Renal cortical epithelial cell (primary cell): ENCODE data around the gene BNC2. TPM values are rescaled to one million over a fixed set of nuclear protein-coding genes. Genes with fewer than 3 reads are reported as not detected.

Experiments
- DNase-seq: peaks from one replicate; pipeline ENCODE4 v3.0.0-alpha.2; 2011; ENCODE audit warnings: low read depth
- total RNA-seq: library from RNA; depleted of rRNA; stranded (reverse); fragments of >200 nt; gene quantifications from 2 replicates; pipeline ENCODE4 v1.2.3, GENCODE V29; 2014

The BNC2 gene
- total RNA-seq, 1 donor from 2014 or later: 22.4 TPM

DNA sequence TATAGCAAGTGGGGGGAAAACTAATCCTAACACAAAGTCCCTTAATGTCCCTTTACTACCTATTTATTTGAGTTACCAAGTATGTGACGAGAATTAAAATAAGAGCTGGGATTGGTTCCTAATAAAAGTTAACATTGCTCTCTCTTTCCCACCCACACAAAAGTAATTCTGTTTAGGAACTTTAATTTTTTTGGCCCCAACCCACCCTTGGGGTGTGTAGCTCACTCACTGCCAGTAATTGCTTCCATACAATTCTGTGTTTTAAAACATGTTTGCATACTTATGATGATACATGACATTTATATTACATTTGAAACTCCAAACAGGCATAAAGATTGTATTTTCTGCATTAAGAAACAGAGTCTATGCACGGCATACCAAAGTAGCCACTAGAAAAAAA is 106.5 kb downstream of the BNC2 start:
- no peak for DNase-seq

DNA sequence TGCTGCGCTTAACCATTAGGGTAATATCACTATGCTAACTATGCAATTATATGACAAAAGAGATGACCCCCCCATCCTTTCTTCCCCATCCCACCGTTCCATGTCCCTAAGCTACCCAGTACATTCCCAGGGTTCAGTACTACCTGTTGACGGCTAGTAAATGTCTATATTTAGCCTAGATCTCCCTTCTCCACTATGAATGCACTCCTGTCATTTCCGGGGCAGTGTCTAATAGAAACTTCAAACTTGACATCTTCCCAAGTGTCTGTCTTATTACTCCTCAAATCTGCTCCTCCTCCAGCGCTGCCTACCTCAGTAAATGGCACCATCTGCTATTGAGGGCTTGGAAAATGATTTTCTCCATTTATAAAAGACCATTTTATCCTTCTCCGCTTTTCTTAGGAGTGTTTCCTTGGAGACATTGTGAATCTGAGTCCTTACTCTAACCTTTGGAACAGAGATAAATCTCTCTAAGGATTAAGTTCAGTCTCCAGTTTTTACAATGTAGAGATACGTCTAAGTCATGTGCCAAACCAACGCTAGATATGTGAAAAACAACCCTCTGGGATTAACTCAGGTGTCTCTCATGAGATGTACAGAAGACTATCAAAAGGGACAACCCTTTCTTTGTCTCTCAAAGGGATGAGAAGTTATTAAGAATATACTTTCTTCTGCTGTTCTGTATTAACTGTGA is 114.9 kb downstream of the BNC2 start:
- no peak for DNase-seq

DNA sequence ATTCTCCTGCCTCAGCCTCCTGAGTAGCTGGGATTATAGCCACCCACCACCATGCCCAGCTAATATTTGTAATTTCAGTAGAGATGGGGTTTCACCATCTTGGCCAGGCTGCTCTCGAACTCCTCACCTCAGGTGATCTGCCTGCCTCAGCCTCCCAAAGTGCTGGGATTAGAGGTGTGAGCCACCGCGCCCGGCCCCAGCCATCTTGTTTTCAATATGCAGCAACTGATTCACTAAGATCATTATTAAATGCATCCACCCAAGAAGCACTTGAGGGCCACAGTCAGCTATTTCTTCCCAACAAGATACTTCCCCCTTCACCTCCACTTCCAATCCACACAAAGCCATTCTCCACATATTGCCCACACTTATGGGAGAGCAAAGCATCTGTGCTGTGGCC is 115.8 kb downstream of the BNC2 start:
- DNase-seq: no peak

DNA sequence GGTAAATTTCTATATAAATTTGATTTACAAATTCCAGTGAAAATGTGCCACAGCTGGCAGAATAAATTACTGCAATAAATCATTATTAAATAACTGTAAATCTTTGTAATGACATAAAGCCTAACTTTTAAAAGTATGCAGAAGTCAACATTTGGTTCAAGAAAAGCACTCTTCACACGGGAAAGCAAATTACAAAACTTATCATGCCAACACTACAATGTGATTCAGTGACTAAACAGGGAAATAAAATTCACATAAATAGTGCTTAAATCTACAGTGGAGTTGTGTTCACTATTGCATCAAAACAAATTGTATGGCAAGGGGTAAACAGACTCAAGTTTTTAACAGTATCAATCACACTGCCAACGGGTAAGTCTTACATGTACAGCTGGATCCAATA is 117.2 kb downstream of the BNC2 start:
- DNase-seq: peak; percentile 33

DNA sequence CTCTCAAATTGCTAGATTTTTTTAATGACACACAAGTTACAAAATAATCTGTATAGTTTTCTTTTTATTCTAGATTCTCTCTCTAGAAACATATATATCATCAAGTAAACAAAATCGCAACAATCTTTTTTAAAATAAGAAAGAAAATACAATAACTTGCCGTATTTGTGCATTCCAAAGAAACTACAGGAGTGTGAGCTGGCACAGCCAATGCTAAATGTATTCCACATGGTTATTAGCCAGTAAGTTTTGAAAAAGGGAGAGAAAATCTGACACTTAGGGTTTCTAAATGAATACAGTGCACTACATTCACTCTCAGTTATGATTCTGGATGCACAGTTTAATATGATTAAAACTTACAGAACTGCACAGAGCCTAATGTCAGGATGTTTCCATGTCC is 117.9 kb downstream of the BNC2 start:
- no peak for DNase-seq

DNA sequence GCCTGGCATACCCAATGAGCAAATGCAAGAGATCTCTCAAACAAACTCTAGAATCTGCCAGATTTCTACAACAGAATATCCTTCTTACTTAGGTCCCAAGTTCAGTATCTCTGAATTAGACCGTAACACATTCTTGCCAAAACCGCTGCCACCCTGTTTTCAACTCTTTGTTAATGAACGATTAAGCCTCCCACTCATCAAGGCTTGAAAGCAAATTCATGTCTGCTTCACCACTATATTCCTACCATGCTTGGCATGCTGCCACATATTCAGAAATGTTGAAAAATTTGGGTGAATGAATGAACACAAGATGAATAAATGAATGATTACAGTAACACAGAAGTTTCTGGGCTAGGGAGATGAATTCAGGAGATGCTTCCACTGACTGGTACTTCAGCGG is 119.9 kb downstream of the BNC2 start:
- DNase-seq: peak; percentile 76

DNA sequence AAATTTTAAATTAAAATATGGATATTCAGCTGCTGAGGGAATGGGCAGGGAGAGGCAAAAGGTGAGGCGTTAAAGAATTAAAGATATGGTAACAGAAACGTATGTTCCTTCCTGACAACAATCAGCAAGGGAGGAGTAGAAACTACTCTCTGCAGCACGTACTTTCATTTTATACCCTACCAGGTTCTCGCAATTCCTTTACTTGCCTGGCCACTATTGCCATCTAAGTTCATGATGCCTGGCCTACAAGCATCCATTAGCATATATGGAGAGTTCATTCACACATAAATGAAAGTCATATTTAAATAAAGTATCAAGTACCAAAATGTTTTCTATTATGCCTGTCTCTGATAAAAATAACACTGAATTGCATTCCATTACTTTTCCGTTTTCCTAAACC is 125.1 kb downstream of the BNC2 start:
- no peak for DNase-seq

DNA sequence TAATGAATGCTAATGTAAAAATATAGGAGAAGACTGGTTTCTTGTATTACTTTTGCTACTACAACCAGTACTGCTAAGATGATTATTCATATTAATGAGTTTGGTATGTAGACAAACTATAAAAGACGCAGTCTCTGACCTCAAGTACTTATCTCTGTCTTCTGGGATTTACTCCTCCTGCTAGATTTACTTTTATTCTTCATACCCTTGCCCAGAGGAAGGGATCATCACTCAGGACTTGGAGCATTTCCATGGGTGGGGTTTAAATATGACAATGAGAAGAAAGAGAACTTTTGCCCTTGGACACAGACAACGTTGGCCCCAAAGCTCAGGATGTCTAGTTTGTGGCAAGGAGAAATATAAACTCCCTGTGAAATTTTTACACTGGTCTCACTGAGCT is 126.1 kb downstream of the BNC2 start:
- DNase-seq: no peak

DNA sequence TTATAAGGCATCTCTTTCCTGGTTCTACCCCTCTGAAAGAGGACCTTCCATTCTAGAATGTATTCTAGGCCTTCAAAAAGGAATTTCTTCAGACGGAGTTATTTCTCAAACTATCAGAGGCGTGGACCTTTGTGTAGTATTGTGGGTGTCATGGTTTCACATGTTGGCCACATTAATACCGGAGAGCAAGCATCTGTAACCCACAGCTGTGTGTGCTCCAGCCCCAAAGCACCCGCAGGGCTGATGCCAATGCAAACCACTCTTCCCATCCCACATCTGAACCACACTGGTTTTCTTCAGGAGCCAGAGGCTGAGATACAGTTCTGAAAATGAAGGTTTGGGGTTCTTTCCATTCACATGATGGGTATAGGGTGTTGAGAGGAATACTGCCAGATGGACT is 127.1 kb downstream of the BNC2 start:
- no peak for DNase-seq

DNA sequence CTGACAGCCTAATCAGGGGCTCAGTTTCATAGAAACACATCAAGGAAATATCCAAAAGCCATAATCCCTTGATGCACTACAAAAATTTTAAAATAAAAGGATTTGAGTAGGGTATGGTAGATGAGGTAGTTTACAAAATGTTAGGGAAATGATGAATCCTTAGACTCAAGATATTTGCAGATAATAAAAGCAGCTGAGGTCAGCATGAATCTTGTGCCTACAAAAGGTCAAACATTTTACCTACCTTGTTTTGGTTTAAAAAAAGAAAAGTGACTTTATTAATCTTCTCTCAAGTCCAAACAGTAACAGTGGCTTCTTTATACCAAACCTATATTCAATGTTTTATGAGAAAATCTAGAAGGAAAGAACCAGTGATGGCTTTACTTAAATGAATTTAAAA is 135.5 kb downstream of the BNC2 start:
- no peak for DNase-seq

DNA sequence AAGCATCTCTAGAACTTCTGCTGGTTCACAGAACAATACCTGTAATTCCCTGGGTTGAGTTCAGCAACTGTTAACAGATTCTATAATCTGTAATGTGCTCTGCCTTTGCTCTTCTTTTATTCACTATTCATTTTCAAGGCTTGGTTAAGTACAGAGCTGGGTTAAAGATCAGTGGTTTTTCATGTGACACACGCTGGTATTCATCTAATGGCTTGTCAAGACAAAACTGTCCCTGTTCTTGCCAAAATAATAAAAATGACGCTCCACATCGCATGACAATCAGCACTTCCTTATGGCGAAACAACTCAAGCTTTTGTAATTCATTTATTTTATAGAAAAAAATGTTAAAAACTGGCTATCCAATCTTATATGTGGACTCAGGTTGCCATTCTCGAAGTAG is 137.9 kb downstream of the BNC2 start:
- no peak for DNase-seq

DNA sequence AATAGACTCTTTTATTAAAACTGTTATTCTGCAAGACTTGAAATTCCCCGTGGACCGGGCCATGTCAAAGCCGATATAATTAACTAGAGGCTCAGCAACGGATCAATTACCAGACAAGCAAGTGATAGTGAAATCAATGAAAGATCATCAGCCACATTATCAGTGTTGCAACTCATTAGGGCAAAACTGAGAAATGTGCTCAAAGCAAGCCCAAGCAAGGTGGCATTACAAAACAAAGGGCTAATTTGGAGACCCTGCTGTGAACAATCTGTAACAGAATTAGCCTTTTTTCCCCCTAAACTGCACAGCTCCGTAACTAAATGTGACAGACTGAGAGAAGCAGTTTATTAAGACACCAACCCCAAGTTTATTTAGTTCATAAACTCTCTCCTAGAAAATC is 140.3 kb downstream of the BNC2 start:
- no peak for DNase-seq

DNA sequence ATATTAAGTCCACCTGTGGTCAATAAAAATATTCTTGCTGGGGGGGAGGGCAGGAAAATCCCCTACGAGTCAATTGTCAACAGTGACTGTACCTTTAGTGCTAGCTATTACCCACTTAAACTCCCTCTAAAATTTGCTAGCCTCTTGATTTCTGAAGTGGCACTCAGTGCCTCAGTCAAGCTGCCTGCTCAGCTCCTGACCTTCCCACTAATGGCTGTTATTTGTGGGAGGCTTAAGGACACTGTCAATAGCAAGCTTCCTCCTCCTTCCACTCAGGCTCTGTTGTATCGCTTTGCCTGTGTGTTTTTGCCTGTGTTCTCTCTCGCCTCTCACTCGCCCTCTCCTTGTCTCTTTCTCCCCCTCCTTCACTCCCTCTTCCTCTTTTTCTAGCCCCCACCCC is 140.8 kb downstream of the BNC2 start:
- DNase-seq: peak; percentile 34

DNA sequence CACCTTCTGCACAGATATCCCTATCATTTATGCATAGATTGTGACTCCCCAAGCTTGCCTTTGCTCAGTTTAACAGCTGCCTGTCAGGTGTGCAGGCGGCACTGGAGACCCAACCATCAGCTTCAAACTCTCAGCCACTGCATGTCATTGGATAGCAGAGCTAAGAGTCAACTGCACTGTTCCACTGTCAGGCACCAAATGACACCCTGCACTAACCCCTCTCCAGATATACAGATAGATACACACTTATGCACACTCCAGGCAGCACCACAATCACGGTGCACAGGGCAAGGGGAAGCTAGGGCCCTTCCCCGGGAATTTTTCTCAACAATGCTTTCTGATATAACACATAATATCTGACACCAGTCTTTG is 142.3 kb downstream of the BNC2 start:
- DNase-seq: peak; percentile 40

DNA sequence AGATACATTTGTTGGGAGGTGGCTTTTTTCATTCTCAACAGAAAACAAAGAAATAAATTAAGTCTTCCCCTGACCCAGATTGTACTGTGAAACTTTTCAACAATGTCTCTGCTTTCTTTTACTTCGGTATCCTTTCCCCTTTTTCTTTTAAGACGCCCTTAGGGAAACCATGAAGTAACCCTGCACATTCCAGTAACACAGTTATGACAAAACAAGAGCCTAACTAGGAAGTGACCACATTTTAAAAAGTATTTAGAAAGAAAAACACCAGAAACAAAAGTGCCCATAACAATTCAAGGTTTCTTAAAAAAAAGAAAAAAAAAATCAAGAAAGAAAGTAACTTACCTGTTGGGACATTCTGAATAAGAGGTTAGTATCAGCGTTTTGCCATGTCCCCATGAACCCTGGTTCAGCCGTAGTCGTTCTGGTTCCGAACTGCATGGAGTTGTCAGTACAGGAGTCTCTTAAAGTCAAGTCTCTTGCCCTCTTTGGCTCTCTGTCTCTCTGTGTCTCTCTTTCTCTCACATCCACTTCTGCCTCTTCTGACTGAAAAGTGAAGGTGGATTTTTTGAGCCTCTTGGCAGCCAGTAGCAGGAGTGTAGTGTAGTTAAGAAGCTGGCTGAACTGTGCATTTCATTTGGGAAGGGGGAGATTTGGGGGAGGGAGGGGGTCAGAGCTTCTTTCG is 142.9 kb downstream of the BNC2 start:
- DNase-seq: peak; percentile 57

DNA sequence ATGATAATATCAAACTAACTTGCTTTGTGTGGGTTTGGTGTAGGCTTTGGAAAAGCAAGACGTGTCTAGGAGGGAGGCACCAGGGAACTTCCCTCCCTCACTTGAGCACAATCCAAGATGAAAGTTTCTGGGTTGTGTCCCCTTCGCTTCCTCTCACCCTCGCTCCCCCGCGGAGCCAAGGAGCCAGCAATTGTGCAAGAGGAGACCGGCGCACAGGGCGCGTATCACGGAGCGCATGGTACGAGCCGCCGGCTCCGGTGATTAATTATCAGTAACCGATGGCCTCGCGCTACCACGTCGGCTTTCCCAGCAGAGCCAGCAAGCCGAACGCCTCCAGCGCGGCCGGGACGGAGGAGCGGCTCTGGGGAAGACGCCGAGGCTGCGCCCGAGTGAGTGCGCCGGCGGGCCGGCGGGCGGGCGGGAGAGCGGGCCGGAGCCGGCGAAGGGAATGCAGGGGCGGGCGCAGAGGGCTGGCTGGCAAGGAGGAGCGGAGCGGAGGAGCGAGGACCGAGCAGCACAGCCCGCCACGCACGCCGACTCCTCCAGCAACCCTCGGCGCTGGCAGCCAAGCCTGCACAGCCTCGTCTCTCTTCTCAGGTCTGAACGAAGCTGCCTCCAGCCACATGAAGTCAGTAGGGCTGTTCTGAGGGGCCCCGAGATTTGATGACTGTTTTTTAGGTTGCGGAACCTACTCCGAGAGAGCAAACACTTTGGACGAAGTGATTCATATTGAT is 143.6 kb downstream of the BNC2 start:
- peak; percentile 77 for DNase-seq

DNA sequence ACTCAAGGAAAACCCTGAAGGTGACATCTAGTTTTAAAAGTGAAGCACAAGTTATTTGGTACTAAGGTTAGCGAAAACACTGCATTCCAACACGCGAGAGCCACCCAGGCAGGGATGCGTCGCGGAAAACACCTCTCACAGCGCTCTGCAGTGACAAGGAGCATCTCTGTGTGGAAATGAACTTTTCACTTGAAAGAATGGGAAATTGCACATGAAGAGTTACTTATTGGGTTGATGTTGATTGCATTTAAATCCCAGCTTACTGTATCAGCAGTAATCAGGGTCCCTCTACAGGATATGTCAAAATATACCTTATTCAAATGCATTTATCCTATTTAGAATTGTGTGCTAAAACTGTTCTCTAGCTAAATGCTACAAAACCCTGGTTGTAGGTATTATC is 144.4 kb downstream of the BNC2 start:
- DNase-seq: peak; percentile 79

DNA sequence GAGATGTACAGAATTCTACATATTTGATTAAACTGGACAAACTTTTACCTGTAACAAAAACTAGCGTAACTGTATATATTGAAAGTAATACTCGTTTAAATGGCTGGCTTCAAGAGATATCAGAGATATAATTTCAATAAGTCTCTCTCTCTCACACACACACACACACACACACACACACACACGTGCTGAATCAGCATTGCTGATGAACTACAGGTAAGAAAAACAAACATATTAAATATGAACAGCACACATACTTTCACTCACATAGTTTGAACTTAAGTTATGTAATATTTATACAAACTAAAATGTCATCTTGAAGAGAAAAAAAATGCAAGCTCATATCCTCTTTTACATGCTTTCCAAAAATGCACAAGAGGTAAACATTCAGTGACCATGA is 145.4 kb downstream of the BNC2 start:
- DNase-seq: no peak

DNA sequence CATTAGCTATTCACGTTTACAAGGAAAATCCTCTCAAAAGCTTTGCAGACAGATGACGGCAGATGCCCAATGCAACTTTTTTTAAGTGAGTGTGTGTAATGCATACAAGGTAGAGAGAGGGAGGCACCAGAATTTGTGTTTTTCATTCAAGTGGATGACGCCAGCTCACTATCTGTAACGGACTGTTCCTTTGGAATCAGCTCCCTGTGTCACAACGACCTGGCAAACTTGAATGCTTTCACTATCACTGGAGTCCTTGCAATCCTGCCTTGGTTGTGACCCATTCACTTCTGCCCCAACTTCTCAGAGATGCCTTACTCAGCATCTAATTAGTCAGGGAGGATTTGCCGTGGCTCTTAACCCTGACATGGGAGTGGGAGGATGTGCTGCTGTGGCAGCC is 148.5 kb downstream of the BNC2 start:
- peak; percentile 70 for DNase-seq

DNA sequence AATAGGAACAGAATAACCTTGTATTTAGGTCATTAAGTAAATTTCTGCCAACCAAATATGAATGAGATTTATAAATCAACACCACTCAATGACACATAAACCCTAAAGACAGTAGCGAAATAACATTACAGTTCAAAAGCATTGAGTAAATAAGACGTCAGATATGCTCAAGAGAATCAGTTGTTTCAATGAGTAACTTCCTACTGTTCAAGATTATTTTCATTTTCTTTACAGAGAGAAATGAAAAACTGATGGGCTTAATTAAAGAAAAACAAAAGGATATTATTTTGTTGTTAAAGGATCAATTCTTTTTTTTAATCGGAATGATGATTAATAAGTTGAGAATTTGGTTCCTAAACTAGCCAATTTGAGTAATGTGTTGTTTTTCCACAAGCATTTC is 150.1 kb downstream of the BNC2 start:
- no peak for DNase-seq

DNA sequence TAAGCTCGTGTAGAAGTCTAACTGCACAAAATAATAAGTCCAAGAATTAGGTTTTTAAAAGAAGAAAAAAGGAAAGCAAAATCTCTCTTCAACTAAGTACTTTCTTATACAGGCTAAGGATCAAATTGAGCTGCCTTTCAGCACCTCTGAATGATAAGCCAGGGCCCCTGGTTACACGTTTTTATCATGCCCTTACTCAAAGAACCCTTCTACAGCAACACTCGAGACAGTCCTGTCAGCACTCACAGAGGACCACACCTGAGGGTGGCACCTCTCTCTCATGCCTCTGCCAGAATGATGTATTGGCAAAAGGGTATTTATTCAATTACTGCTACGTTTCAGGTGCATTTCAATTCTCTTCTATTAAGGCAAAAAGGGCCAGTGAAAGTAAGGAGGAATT is 150.5 kb downstream of the BNC2 start:
- DNase-seq: no peak

DNA sequence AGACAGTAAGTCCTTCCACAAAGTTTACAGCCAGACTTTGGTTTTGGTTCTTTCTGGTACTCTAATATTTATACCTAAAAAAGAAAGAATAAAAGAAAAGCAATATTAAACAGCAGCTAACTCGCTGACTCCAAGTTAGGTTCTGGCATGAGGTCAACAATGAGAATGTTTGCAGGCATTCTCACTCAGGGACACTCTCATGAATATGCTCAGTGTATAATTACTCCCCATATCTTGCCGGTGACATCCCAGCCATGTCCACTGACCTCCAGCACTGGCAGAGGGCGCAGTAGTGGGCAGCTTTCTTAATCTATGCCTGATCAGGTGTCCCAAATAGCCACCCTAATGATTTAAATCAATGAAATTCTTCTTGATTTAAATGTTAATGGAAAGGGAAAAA is 151.5 kb downstream of the BNC2 start:
- DNase-seq: no peak

DNA sequence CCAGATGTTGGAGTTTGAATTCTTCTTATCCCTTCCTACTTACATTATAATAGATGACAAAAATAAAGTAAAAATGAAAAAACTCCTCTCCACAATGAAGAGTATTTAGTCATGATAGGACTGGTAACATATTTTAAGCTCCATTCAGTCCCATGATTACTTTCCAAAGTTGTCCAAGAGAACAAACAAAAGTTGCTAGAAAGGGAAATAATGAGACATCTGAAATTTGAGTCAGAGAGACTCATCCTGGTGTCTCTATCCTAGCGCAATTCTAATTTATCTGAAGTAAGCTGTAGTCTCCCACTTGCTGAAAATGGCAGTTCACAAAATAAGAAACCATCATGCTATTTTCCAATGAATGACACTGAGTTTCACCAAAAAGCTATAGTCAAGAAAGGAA is 152.2 kb downstream of the BNC2 start:
- no peak for DNase-seq
